ENCODE results near the gene DNMBP.

Gene DNMBP

GRCh38 chr10:100024748-100025147 is 15.0 kb upstream of the DNMBP start:
- H3K36me3 ChIP-seq (ENCODE audit: control insufficient read depth, insufficient read depth, low read length), result no peaks in the 10 kb centered on the region
- no peak for TF ChIP-seq CTCF (IDR thresholded peaks at IDR 0.05; ENCODE audit: insufficient read depth, low read length, poor library complexity, severe bottlenecking)
- DNase-seq (ENCODE audit: extremely low read depth, insufficient read length), result no peak
- H3K4me3 ChIP-seq (replicated peaks; ENCODE audit: low read depth, low read length), result no peak overlapping the region
- no peaks in the 10 kb centered on the region for H3K27me3 ChIP-seq (replicated peaks; ENCODE audit: control insufficient read depth, insufficient read depth, low read length)

- DNase-seq (ENCODE audit: extremely low read depth, insufficient read length), result no peak
- no peak for TF ChIP-seq CTCF (IDR thresholded peaks at IDR 0.05; ENCODE audit: insufficient read depth, low read length, poor library complexity, severe bottlenecking)
- H3K4me3 ChIP-seq (replicated peaks; ENCODE audit: low read depth, low read length), result no peak overlapping the region
- H3K27me3 ChIP-seq (replicated peaks; ENCODE audit: control insufficient read depth, insufficient read depth, low read length), result no peaks in the 10 kb centered on the region
- H3K36me3 ChIP-seq (ENCODE audit: control insufficient read depth, insufficient read depth, low read length), result no peaks in the 10 kb centered on the region
Observed at GRCh38 chr10:100022403-100022802, 12.7 kb upstream of the DNMBP start.

- TF ChIP-seq CTCF (IDR thresholded peaks at IDR 0.05; ENCODE audit: insufficient read depth, low read length, poor library complexity, severe bottlenecking), result no peak
- Histone ChIP-seq H3K4me3 (replicated peaks; ENCODE audit: low read depth, low read length) (no peak overlapping the region), H3K36me3 (ENCODE audit: control insufficient read depth, insufficient read depth, low read length) (no peaks in the 10 kb centered on the region), H3K27me3 (replicated peaks; ENCODE audit: control insufficient read depth, insufficient read depth, low read length) (no peaks in the 10 kb centered on the region)
- peak; percentile 59 for DNase-seq (ENCODE audit: extremely low read depth, insufficient read length)
Observed at GRCh38 chr10:100021322-100021721, 11.6 kb upstream of the DNMBP start.

- no peak for DNase-seq (ENCODE audit: extremely low read depth, insufficient read length)
- no peak overlapping the region for H3K4me3 ChIP-seq (replicated peaks; ENCODE audit: low read depth, low read length)
- H3K27me3 ChIP-seq (replicated peaks; ENCODE audit: control insufficient read depth, insufficient read depth, low read length), result no peaks in the 10 kb centered on the region
- no peak for TF ChIP-seq CTCF (IDR thresholded peaks at IDR 0.05; ENCODE audit: insufficient read depth, low read length, poor library complexity, severe bottlenecking)
- H3K36me3 ChIP-seq (ENCODE audit: control insufficient read depth, insufficient read depth, low read length), result no peaks in the 10 kb centered on the region
Observed at GRCh38 chr10:100020886-100021253, 11.1 kb upstream of the DNMBP start.

- no peaks in the 10 kb centered on the region for H3K36me3 ChIP-seq (ENCODE audit: control insufficient read depth, insufficient read depth, low read length)
- DNase-seq (ENCODE audit: extremely low read depth, insufficient read length), result peak; percentile 79
- TF ChIP-seq CTCF (IDR thresholded peaks at IDR 0.05; ENCODE audit: insufficient read depth, low read length, poor library complexity, severe bottlenecking), result peak; percentile 34
- H3K4me3 ChIP-seq (replicated peaks; ENCODE audit: low read depth, low read length), result no peak overlapping the region
- H3K27me3 ChIP-seq (replicated peaks; ENCODE audit: control insufficient read depth, insufficient read depth, low read length), result no peaks in the 10 kb centered on the region
Observed at GRCh38 chr10:100020142-100020885, 10.6 kb upstream of the DNMBP start.

GRCh38 chr10:100019787-100020141 is 10.0 kb upstream of the DNMBP start:
- no peak overlapping the region for H3K4me3 ChIP-seq (replicated peaks; ENCODE audit: low read depth, low read length)
- peak; percentile 31 for DNase-seq (ENCODE audit: extremely low read depth, insufficient read length)
- no peaks in the 10 kb centered on the region for H3K36me3 ChIP-seq (ENCODE audit: control insufficient read depth, insufficient read depth, low read length)
- TF ChIP-seq CTCF (IDR thresholded peaks at IDR 0.05; ENCODE audit: insufficient read depth, low read length, poor library complexity, severe bottlenecking), result no peak
- no peaks in the 10 kb centered on the region for H3K27me3 ChIP-seq (replicated peaks; ENCODE audit: control insufficient read depth, insufficient read depth, low read length)
